HuH-7.5 (cell line): ENCODE measurements around the gene ATP5F1E.
"Not testable (repeated sequence)": the region's sequence is repeated elsewhere in the genome, so short reads cannot be mapped to it uniquely, and the experiment has no call there.

Experiments used
- DNase-seq: peaks from one replicate; pipeline ENCODE4 v3.0.0; 2011; ENCODE audit warnings: low spot score

The ATP5F1E gene

GRCh38 chr20:58988565-58988882, 43.6 kb downstream of the ATP5F1E start:
- DNase-seq: no peak

GRCh38 chr20:58987790-58988564, 44.2 kb downstream of the ATP5F1E start:
- no peak for DNase-seq

- DNase-seq: no peak
Measured at GRCh38 chr20:58986968-58987517, 45.1 kb downstream of the ATP5F1E start.

GRCh38 chr20:58986286-58986967, 45.7 kb downstream of the ATP5F1E start:
- DNase-seq: no peak

GRCh38 chr20:58985656-58986055, 46.5 kb downstream of the ATP5F1E start:
- DNase-seq: no peak

- no peak for DNase-seq
Measured at GRCh38 chr20:58984691-58985090, 47.4 kb downstream of the ATP5F1E start.

GRCh38 chr20:58983115-58983468, 49.0 kb downstream of the ATP5F1E start:
- not testable (repeated sequence) for DNase-seq

GRCh38 chr20:58982406-58983114, 49.6 kb downstream of the ATP5F1E start:
- DNase-seq: no peak

GRCh38 chr20:58981628-58982364, 50.3 kb downstream of the ATP5F1E start:
- DNase-seq: no peak

GRCh38 chr20:58980711-58981627, 51.2 kb downstream of the ATP5F1E start, which contains the start of gene NELFCD:
NELFCD (plus strand) TSS chr20:58981256; CDS start chr20:58981310, 54 bp downstream.
- DNase-seq: peak; percentile 99

GRCh38 chr20:58978351-58979190, 53.6 kb downstream of the ATP5F1E start:
- DNase-seq: no peak

- no peak for DNase-seq
Measured at GRCh38 chr20:58976061-58976730, 55.9 kb downstream of the ATP5F1E start.
